ENCODE measurements around the gene SNPH.

The SNPH gene

DNA sequence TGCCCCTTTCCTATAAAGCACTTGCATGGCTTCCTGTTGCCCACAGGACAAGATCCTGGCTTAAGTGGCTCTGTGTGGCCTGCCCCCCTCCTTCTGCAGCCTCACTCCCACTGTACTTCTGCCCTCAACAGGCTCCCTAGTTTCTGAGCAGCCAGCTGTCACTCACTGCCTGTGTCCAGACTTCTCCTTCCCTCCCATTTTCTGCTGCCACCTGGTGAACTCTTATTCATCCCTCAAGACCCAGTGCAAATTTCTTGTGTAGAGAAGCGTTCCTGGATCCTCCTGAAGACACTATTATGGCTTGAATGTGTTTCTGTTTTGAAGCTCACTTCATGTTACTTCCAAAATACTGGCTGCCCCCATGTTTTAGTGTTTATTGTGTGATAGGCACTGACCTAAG, 26.5 kb downstream of the SNPH start:
- no peak for DNase-seq (ENCODE audit: low spot score)
- no peak overlapping the region for H3K27ac ChIP-seq
- H3K4me3 ChIP-seq = no peak overlapping the region
- TF ChIP-seq CTCF (IDR thresholded peaks at IDR 0.05) = no peak

DNA sequence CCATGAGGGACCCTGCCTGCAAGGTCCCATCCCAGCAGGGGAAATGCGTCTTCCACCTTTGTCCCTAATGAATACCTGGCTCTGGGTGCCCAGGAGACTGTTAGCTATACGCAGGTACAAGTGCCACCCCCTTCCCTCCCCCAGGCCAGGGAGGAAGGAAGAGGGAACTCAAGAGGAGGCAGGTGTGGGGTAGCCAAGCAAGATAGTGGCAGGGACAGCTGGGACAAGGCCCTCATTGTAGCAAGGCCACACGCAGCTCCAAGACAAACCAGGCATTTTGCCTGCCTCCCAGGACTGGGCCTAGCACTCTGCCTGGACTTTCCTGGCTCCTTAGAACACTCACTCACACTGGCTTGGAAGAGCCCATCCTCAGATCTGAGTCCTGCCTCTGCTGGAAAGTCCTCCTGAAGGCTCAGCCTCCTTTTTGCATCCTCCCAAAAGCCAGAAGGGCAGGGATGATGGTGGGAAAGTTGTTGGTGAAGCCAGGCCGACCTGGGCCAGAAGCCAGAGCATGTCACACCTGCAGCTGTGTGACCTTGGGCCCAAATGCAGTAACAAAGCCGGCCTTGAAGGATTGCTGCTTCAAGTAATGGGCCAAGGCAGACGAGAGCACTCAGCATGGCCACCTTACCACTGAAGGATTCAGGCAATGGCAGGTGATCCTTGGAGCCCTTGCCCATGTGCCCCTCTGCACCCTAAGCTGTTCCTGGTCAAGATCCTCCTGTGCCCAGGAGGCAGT, 27.7 kb downstream of the SNPH start:
- Histone ChIP-seq H3K4me3 (no peak overlapping the region), H3K27ac (no peak overlapping the region)
- DNase-seq (ENCODE audit: low spot score) = no peak
- TF ChIP-seq CTCF (IDR thresholded peaks at IDR 0.05) = no peak

DNA sequence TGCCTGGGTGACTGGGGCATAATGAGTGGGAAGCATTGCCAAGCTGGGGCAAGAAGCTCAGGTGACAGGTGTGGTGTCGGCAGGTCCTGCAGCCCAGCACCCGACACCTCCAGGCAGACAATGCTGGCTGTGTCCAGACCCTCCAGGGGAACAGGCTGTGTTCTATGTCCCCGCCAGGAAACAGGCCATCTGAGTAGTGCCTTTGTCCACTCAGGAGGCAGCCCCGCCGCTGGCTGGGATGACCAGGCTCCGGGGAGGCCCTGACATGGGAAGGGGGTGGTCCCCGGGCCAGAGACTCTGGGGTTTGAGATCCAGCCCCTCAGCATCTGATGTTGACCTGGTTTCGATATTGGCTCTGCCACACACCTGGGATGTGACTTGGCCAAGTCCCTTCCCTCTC, 28.4 kb downstream of the SNPH start:
- Histone ChIP-seq H3K4me3 (no peak overlapping the region), H3K27ac (no peak overlapping the region)
- no peak for DNase-seq (ENCODE audit: low spot score)
- no peak for TF ChIP-seq CTCF (IDR thresholded peaks at IDR 0.05)

DNA sequence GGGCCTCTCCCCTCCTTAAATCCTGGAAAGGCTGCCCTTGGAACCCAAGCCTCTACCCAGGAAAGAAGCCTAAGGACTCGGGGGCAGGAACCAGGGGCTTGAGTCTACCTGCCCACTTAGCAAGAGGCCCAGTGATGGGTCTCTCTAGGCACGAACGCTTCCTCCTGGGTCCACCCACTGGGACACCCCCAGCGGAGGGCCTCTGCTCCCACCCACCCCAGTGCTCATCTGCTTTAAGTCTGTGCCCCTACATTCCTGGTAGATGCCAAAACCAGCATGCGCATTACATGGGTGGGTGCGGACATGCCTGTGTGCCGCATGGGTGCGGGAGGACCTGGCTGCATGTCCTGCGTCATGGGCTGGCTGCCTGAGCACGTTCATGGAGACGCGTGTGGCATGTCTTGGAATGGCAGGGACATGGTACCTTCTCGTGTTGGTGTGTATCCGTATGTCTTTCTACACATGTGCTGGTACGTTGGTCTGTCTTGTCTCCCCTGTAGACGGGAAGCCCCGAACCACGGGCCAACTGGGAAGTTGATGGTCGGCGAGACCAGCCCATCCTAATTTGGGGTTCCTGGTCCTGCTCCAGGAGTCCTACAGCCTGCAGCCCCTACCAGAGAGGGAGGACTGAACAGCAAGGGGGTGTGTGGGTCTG, 29.3 kb downstream of the SNPH start:
- no peak for DNase-seq (ENCODE audit: low spot score)
- no peak for TF ChIP-seq CTCF (IDR thresholded peaks at IDR 0.05)
- no peak overlapping the region for H3K27ac ChIP-seq
- no peak overlapping the region for H3K4me3 ChIP-seq

- no peak for DNase-seq (ENCODE audit: low spot score)
- Histone ChIP-seq H3K4me3 (no peak overlapping the region), H3K27ac (no peak overlapping the region)
- no peak for TF ChIP-seq CTCF (IDR thresholded peaks at IDR 0.05)
Observed at GRCh38 chr20:1296117-1296610, 30.1 kb downstream of the SNPH start.

- TF ChIP-seq CTCF (IDR thresholded peaks at IDR 0.05) = no peak
- Histone ChIP-seq H3K27ac (no peak overlapping the region), H3K4me3 (no peak overlapping the region)
- no peak for DNase-seq (ENCODE audit: low spot score)
Observed at GRCh38 chr20:1296922-1297321, 30.8 kb downstream of the SNPH start.

GRCh38 chr20:1297486-1297885, 31.4 kb downstream of the SNPH start:
- Histone ChIP-seq H3K27ac (no peak overlapping the region), H3K4me3 (no peak overlapping the region)
- DNase-seq (ENCODE audit: low spot score) = no peak
- TF ChIP-seq CTCF (IDR thresholded peaks at IDR 0.05) = no peak
